IMR-90 (cell line): ENCODE measurements around the gene SDC4. TPM values are rescaled to one million over a fixed set of nuclear protein-coding genes. Genes with fewer than 3 reads are reported as not detected.

Experiments used
- ATAC-seq: fragments of 200-7000 bp; cut with Tn5 transposase; 2 replicates; pipeline ENCODE4 v1.9.1; 2020; ENCODE audit warnings: low read depth, mild to moderate bottlenecking, moderate library complexity
- BruUV-seq: library from RNA; stranded (reverse); fragments of 400-500 nt; replicated peaks from 2 replicates; lab custom pipeline; 2021; lab: Mats Ljungman, UMichigan
- CTCF ChIA-PET: fragments of 300-600 bp; formaldehyde crosslinking; extraction: SDS; loops from one replicate; lab custom pipeline; 2021; ENCODE audit warnings: antibody characterized with exemption; lab: Yijun Ruan, JAX
- POLR2A ChIA-PET: fragments of 300-600 bp; sonication (Branson Sonifier 250); formaldehyde crosslinking; loops from one replicate; lab custom pipeline; 2022; ENCODE audit warnings: antibody characterized with exemption; ENCODE audit not compliant: unreplicated experiment; lab: Charles Lee
- DNase-seq: peaks from one replicate; pipeline ENCODE4 v3.0.0; 2013
- H2AFZ ChIP-seq: replicated peaks from 2 replicates; pipeline ENCODE3; 2013; ENCODE audit warnings: low read length, mild to moderate bottlenecking; ENCODE audit not compliant: poor library complexity
- H2AK5ac ChIP-seq: 2 replicates; pipeline ENCODE4 v1.6.1; 2013; ENCODE audit warnings: low read depth, low read length, inconsistent platforms
- H2AK9ac ChIP-seq: replicated peaks from 2 replicates; pipeline ENCODE3; 2013; ENCODE audit warnings: mild to moderate bottlenecking, low read depth, low read length, moderate library complexity; ENCODE audit not compliant: poor library complexity
- H2BK120ac ChIP-seq: 2 replicates; pipeline ENCODE4 v1.6.1; 2013; ENCODE audit warnings: low read depth, low read length, inconsistent platforms
- H2BK15ac ChIP-seq: 3 replicates; pipeline ENCODE4 v1.6.1; 2013; ENCODE audit warnings: low read depth, low read length, inconsistent platforms
- H2BK20ac ChIP-seq: 2 replicates; pipeline ENCODE4 v1.6.1; 2013; ENCODE audit warnings: low read depth, mild to moderate bottlenecking, inconsistent platforms, low read length, moderate library complexity
- H2BK5ac ChIP-seq: 2 replicates; pipeline ENCODE4 v1.6.1; 2013; ENCODE audit warnings: mild to moderate bottlenecking, low read depth, low read length, inconsistent platforms; ENCODE audit not compliant: poor library complexity, severe bottlenecking
- H3K14ac ChIP-seq: replicated peaks from 2 replicates; pipeline ENCODE4 v1.6.1; 2013; ENCODE audit warnings: low read depth, low read length, inconsistent platforms
- H3K18ac ChIP-seq: 2 replicates; pipeline ENCODE4 v1.6.1; 2013; ENCODE audit warnings: low read depth, low read length, control low read depth
- H3K23ac ChIP-seq: 2 replicates; pipeline ENCODE4 v1.6.1; 2013; ENCODE audit warnings: low read depth, low read length, inconsistent platforms
- H3K27ac ChIP-seq: 2 replicates; pipeline ENCODE4 v1.5.1; 2013; ENCODE audit warnings: mild to moderate bottlenecking, control low read depth, low read length; ENCODE audit not compliant: insufficient read depth
- H3K27me3 ChIP-seq: 2 replicates; pipeline ENCODE4 v1.6.1; 2013; ENCODE audit warnings: low read length; ENCODE audit not compliant: control insufficient read depth, insufficient read depth
- H3K36me3 ChIP-seq: 2 replicates; pipeline ENCODE4 v1.6.1; 2013; ENCODE audit warnings: low read length, mixed read lengths; ENCODE audit not compliant: control insufficient read depth, insufficient read depth
- H3K4ac ChIP-seq: 2 replicates; pipeline ENCODE4 v1.6.1; 2013; ENCODE audit warnings: low read depth, low read length, inconsistent platforms
- H3K4me1 ChIP-seq: 2 replicates; pipeline ENCODE4 v1.6.1; 2013; ENCODE audit warnings: low read length, mixed read lengths; ENCODE audit not compliant: control insufficient read depth, insufficient read depth
- H3K4me2 ChIP-seq: 2 replicates; pipeline ENCODE4 v1.6.1; 2013; ENCODE audit warnings: low read depth, mild to moderate bottlenecking, control low read depth, low read length, moderate library complexity
- H3K4me3 ChIP-seq: 2 replicates; pipeline ENCODE4 v1.5.1; 2013; ENCODE audit warnings: low read depth, mild to moderate bottlenecking, control low read depth, low read length, moderate library complexity; ENCODE audit not compliant: insufficient read depth
- H3K56ac ChIP-seq: 2 replicates; pipeline ENCODE4 v1.6.1; 2013; ENCODE audit warnings: low read length, inconsistent platforms; ENCODE audit not compliant: insufficient read depth; ENCODE audit errors: extremely low read depth
- H3K79me1 ChIP-seq, 2 experiments: 2 replicates each; pipeline ENCODE4 v1.6.1; 2013; ENCODE audit warnings: low read length in 2 of 2, inconsistent platforms in 1 of 2, low read depth in 1 of 2
- H3K9ac ChIP-seq: 2 replicates; pipeline ENCODE4 v1.6.1; 2013; ENCODE audit warnings: low read depth, low read length, control low read depth
- H3K9me1 ChIP-seq: 2 replicates; pipeline ENCODE4 v1.6.1; 2013; ENCODE audit warnings: low read length, inconsistent platforms; ENCODE audit not compliant: insufficient read depth
- H3K9me3 ChIP-seq: 2 replicates; pipeline ENCODE4 v1.6.1; 2013; ENCODE audit warnings: low read length; ENCODE audit not compliant: control insufficient read depth, insufficient read depth
- H4K20me1 ChIP-seq: 2 replicates; pipeline ENCODE4 v1.6.1; 2013; ENCODE audit warnings: low read length, inconsistent platforms; ENCODE audit not compliant: insufficient read depth
- H4K5ac ChIP-seq: 2 replicates; pipeline ENCODE4 v1.6.1; 2013; ENCODE audit warnings: mild to moderate bottlenecking, low read depth, low read length, control low read depth
- H4K8ac ChIP-seq, 2 experiments: 2 replicates each; pipeline ENCODE4 v1.6.1; 2013; ENCODE audit warnings: low read depth in 2 of 2, low read length in 2 of 2, control low read depth in 1 of 2, inconsistent platforms in 1 of 2
- H4K91ac ChIP-seq: 2 replicates; pipeline ENCODE4 v1.6.1; 2013; ENCODE audit warnings: low read depth, low read length, inconsistent platforms; ENCODE audit not compliant: insufficient read depth
- CHD1 ChIP-seq: IDR thresholded peaks from 2 replicates; pipeline ENCODE4 v1.6.1; 2012; ENCODE audit warnings: low read depth, low read length, improper control_type of control experiment
- MXI1 ChIP-seq: IDR thresholded peaks from 2 replicates; pipeline ENCODE4 v1.6.1; 2012; ENCODE audit warnings: low read depth, mild to moderate bottlenecking, low read length, moderate library complexity, borderline replicate concordance
- NFE2L2 ChIP-seq: fragments of 150-350 bp; IDR thresholded peaks from 2 replicates; pipeline ENCODE4 v1.6.1; 2016; ENCODE audit warnings: low read depth, mild to moderate bottlenecking, low read length
- RFX5 ChIP-seq: IDR thresholded peaks from 2 replicates; pipeline ENCODE4 v1.8.0; 2012; ENCODE audit warnings: low read depth, mild to moderate bottlenecking, low read length, moderate library complexity
- WGBS, 2 experiments: methylation state at CpG; one replicate each; pipeline versions ENCODE4 v1.1.5 to v1.1.7; 2013; ENCODE audit warnings: missing lambda C conversion rate in 2 of 2; ENCODE audit not compliant: insufficient read length in 1 of 2; ENCODE audit errors: extremely low coverage in 2 of 2; 5-methylcytosine and 5-hydroxymethylcytosine counted together
- dilution Hi-C: fragments of 300-500 bp; cut with HindIII; formaldehyde crosslinking; loops from one replicate; pipeline ENCODE4 v1.14.3; 2018; ENCODE audit warnings: low sequenced_read_pairs; ENCODE audit not compliant: unreplicated experiment
- in situ Hi-C: fragments of 300-500 bp; cut with MboI; formaldehyde crosslinking; loops from 3 replicates; pipeline ENCODE4 v1.14.3; 2019; ENCODE audit warnings: low sequenced_read_pairs, inconsistent platforms, mixed read lengths
- intact Hi-C: fragments of 100-400 bp; cut with micrococcal nuclease; formaldehyde crosslinking; loops from 2 replicates; pipeline ENCODE4 v1.10.0; 2022
- polyA plus RNA-seq, 3 experiments: library from polyadenylated mRNA; depleted of rRNA; stranded (reverse); fragments of >200 nt; gene quantifications; 2 replicates each; pipeline ENCODE4 v1.2.3, GENCODE V29; 2012; ENCODE audit warnings: low replicate concordance in 1 of 3
- total RNA-seq: library from RNA; depleted of rRNA; stranded (reverse); fragments of >200 nt; gene quantifications from 2 replicates; pipeline ENCODE4 v1.2.3, GENCODE V29; 2012

The SDC4 gene
- total and polyA plus RNA-seq, 2 of the 4 experiments (the other 2 are of a cell fraction): 203 to 265 TPM

GRCh38 chr20:45339799-45340198, 8.4 kb downstream of the SDC4 start:
- Histone ChIP-seq H4K8ac (peak overlapping the region in 1 of 2 experiments; percentile 22; a peak in 1 of 4 replicates), H2BK20ac (no peak overlapping the region), H2AFZ (no peak overlapping the region), H4K91ac (no peak overlapping the region), H3K36me3 (peaks cover 43% of the 10 kb centered on the region), H3K4me2 (no peak overlapping the region), H2AK9ac (no peak overlapping the region), H3K27ac (peak overlapping the region; percentile 97; the same call in 1 of the 2 replicates), H2BK120ac (0 out of 2 replicates have a peak overlapping the region, but pooled peaks have one; percentile 11), H3K18ac (0 out of 2 replicates have a peak overlapping the region, but pooled peaks have one; percentile 6), H3K23ac (0 out of 2 replicates have a peak overlapping the region, but pooled peaks have one; percentile 1), H3K9me1 (peaks cover 48% of the 10 kb centered on the region), H3K9me3 (no peaks in the 10 kb centered on the region), H2BK15ac (peak overlapping the region; percentile 20; the same call in 1 of the 3 replicates), H3K9ac (no peak overlapping the region), H3K4me1 (peaks cover 68% of the 10 kb centered on the region), H3K79me1 (peaks cover 34 to 96% of the 10 kb centered on the region in 2 experiments), H3K14ac (no peak overlapping the region), H2AK5ac (peak overlapping the region; percentile 46; the same call in 1 of the 2 replicates), H3K27me3 (no peaks in the 10 kb centered on the region), H2BK5ac (peak overlapping the region; percentile 95), H3K56ac (no peak overlapping the region), H4K5ac (no peak overlapping the region), H3K4me3 (no peak overlapping the region), H3K4ac (peak overlapping the region; percentile 42; the same call in 1 of the 2 replicates), H4K20me1 (peaks cover 46% of the 10 kb centered on the region)
- in situ Hi-C loops: loop anchor here (25.0 kb wide), 1 partner anchor 573 kb away; the partner anchor contains the start of gene PLTP
- intact Hi-C loops: loop anchor here (5.0 kb wide), 1 partner anchor 438 kb away; no protein-coding TSS in a partner anchor
- dilution Hi-C loops: no loop called here
- CTCF ChIA-PET: interaction anchor here (2.5 kb wide), 1 partner anchor 23 kb away, joined by 8 read pairs; the partner anchor contains the start of gene SYS1
- DNase-seq (no peak), ATAC-seq (no peak)
- no TSS peak for BruUV-seq
- POLR2A ChIA-PET: no interaction called here
- no peak for TF ChIP-seq MXI1
- no peak for TF ChIP-seq RFX5
- TF ChIP-seq CHD1: no peak
- TF ChIP-seq NFE2L2: no peak
- WGBS, 2 experiments: no CpG with 5 or more reads among the region's 2 CpGs
